Left lung (tissue), 10 donors: ENCODE measurements around the gene LCE2C. TPM values are rescaled to one million over a fixed set of nuclear protein-coding genes. Genes with fewer than 3 reads are reported as not detected.

Experiments used
- ATAC-seq: fragments of 200-7000 bp; cut with Tn5 transposase; one replicate; pipeline ENCODE4 v1.9.1; 2020; ENCODE audit warnings: moderate library complexity
- DNase-seq, 4 donors: peaks; one replicate each; pipeline ENCODE4 v3.0.0-alpha.2; 2013 to 2020
- H3K27ac ChIP-seq, 2 donors: fragments of 200-600 bp; sonication (generic) in 1 of 2; one replicate each; pipeline versions ENCODE4 v1.5.0 to v1.8.0; 2020 to 2021
- H3K27me3 ChIP-seq, 2 donors: fragments of 200-600 bp; sonication (generic) in 1 of 2; one replicate each; pipeline versions ENCODE4 v1.5.0 to v1.8.0; 2020 to 2021
- H3K36me3 ChIP-seq, 2 donors: fragments of 200-600 bp; sonication (generic) in 1 of 2; one replicate each; pipeline versions ENCODE4 v1.5.0 to v1.8.0; 2020 to 2021
- H3K4me1 ChIP-seq, 2 donors: fragments of 200-600 bp; one replicate each; pipeline ENCODE4 v1.8.0; 2021
- H3K4me3 ChIP-seq, 2 donors: fragments of 200-600 bp; sonication (generic) in 1 of 2; one replicate each; pipeline versions ENCODE4 v1.5.0 to v1.8.0; 2020 to 2021; ENCODE audit warnings: mild to moderate bottlenecking in 1 of 2
- H3K9me3 ChIP-seq, 2 donors: fragments of 200-600 bp; sonication (generic) in 1 of 2; one replicate each; pipeline versions ENCODE4 v1.5.0 to v1.8.0; 2020 to 2021
- CTCF ChIP-seq, 2 donors: fragments of 200-600 bp; sonication (generic) in 1 of 2; IDR thresholded peaks; one replicate each; pipeline versions ENCODE4 v1.5.0 to v1.8.0; 2021; ENCODE audit warnings: antibody characterized with exemption in 2 of 2
- intact Hi-C, 2 donors: fragments of 100-400 bp; cut with DNase I; formaldehyde crosslinking; loops; one replicate each; pipeline versions ENCODE4 v1.11.2 to v1.14.2; 2022
- polyA plus RNA-seq, 6 donors: library from polyadenylated mRNA; unstranded; fragments of 120-200 nt; gene quantifications; one replicate each; pipeline ENCODE4 v1.2.1, GENCODE V29; 2013; ENCODE audit not compliant: insufficient read length in 6 of 6
- total RNA-seq, 2 donors: library from RNA; stranded (reverse); fragmentation: NEBNext Ultra II Directional; extraction: Animal tissue kit (Norgen Biotek cat#: 25700); gene quantifications; one replicate each; pipeline ENCODE4 v1.2.1, GENCODE V29; 2021
- donor health status: DM: no; HTN: yes; CAD: no.
- donor health status: DM: no; HTN: no; CAD: no.

Gene LCE2C
- total and polyA plus RNA-seq, 8 donors = not detected

GRCh38 chr1:152646656-152647055, 28.4 kb upstream of the LCE2C start:
- TF ChIP-seq CTCF (IDR thresholded peaks at IDR 0.05) = no peak
- no peak for ATAC-seq
- no peaks in the 10 kb centered on the region for H3K36me3 ChIP-seq
- H3K9me3 ChIP-seq = no peaks in the 10 kb centered on the region
- no peak overlapping the region for H3K4me3 ChIP-seq
- H3K27me3 ChIP-seq = peaks cover 0 to 3% of the 10 kb centered on the region in 2 donors
- no peak for DNase-seq
- intact Hi-C loops = no loop called here
- no peak overlapping the region for H3K27ac ChIP-seq
- no peaks in the 10 kb centered on the region for H3K4me1 ChIP-seq

GRCh38 chr1:152654110-152654509, 21.0 kb upstream of the LCE2C start:
- DNase-seq (peak in 2 of 4 donors; percentile 20 to 66), ATAC-seq (peak; percentile 71)
- intact Hi-C loops = no loop called here
- peak; percentile 45 to 53 for TF ChIP-seq CTCF (IDR thresholded peaks at IDR 0.05)
- Histone ChIP-seq H3K9me3 (no peaks in the 10 kb centered on the region), H3K36me3 (no peaks in the 10 kb centered on the region), H3K4me1 (no peaks in the 10 kb centered on the region), H3K4me3 (no peak overlapping the region), H3K27me3 (peaks cover 0 to 13% of the 10 kb centered on the region in 2 donors), H3K27ac (no peak overlapping the region)

GRCh38 chr1:152656459-152656858, 18.6 kb upstream of the LCE2C start:
- no peak for TF ChIP-seq CTCF (IDR thresholded peaks at IDR 0.05)
- ATAC-seq (peak; percentile 61), DNase-seq (no peak)
- Histone ChIP-seq H3K27me3 (peaks cover 0 to 12% of the 10 kb centered on the region in 2 donors), H3K4me3 (no peak overlapping the region), H3K4me1 (no peaks in the 10 kb centered on the region), H3K9me3 (no peaks in the 10 kb centered on the region), H3K36me3 (no peaks in the 10 kb centered on the region), H3K27ac (no peak overlapping the region)
- intact Hi-C loops = no loop called here

- no peaks in the 10 kb centered on the region for H3K36me3 ChIP-seq
- DNase-seq (no peak), ATAC-seq (no peak)
- TF ChIP-seq CTCF (IDR thresholded peaks at IDR 0.05) = no peak
- no peak overlapping the region for H3K4me3 ChIP-seq
- no peaks in the 10 kb centered on the region for H3K4me1 ChIP-seq
- H3K27ac ChIP-seq = no peak overlapping the region
- intact Hi-C loops = no loop called here
- H3K27me3 ChIP-seq = no peaks in the 10 kb centered on the region
- H3K9me3 ChIP-seq = no peaks in the 10 kb centered on the region
Measured at GRCh38 chr1:152657677-152658076, 17.4 kb upstream of the LCE2C start.

GRCh38 chr1:152658649-152659048, 16.4 kb upstream of the LCE2C start:
- H3K36me3 ChIP-seq = no peaks in the 10 kb centered on the region
- no peaks in the 10 kb centered on the region for H3K4me1 ChIP-seq
- no peaks in the 10 kb centered on the region for H3K9me3 ChIP-seq
- H3K27ac ChIP-seq = no peak overlapping the region
- no peak for TF ChIP-seq CTCF (IDR thresholded peaks at IDR 0.05)
- H3K4me3 ChIP-seq = no peak overlapping the region
- DNase-seq = no peak
- H3K27me3 ChIP-seq = peaks cover 0 to 5% of the 10 kb centered on the region in 2 donors
- no peak for ATAC-seq
- intact Hi-C loops = no loop called here
